GM10266 (cell line): ENCODE data around the gene SLC7A1.

Experiments used
- DNase-seq: peaks from one replicate; pipeline ENCODE4 v3.0.0; 2012; ENCODE audit errors: extremely low spot score
- TF ChIP-seq, protein P1 (sequence below): IDR thresholded peaks from 2 replicates; pipeline ENCODE4 v1.5.1; 2012; ENCODE audit warnings: mild to moderate bottlenecking, low read depth; ENCODE audit not compliant: control insufficient read depth, insufficient read depth; ENCODE audit errors: missing control alignments

SLC7A1 gene

DNA sequence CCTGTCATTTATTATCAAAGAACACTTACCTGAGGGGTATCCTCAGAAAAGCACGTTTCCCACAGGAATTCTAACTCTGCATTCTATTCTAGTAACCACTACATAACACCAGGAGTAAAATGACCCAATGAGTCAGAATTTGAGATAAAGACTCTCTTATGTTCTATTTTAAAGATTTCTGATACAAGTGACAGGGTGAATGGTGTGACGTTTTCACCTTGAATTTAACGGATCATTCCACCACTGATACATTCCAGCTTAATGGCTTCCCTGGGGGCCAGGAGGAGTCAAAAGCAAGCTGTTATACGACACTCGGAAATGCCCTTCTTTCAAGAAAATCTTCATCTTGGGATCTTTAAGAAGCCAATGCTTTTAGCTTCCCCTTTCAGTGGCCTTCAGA, 55.2 kb downstream of the SLC7A1 start:
- TF ChIP-seq, protein P1, sequence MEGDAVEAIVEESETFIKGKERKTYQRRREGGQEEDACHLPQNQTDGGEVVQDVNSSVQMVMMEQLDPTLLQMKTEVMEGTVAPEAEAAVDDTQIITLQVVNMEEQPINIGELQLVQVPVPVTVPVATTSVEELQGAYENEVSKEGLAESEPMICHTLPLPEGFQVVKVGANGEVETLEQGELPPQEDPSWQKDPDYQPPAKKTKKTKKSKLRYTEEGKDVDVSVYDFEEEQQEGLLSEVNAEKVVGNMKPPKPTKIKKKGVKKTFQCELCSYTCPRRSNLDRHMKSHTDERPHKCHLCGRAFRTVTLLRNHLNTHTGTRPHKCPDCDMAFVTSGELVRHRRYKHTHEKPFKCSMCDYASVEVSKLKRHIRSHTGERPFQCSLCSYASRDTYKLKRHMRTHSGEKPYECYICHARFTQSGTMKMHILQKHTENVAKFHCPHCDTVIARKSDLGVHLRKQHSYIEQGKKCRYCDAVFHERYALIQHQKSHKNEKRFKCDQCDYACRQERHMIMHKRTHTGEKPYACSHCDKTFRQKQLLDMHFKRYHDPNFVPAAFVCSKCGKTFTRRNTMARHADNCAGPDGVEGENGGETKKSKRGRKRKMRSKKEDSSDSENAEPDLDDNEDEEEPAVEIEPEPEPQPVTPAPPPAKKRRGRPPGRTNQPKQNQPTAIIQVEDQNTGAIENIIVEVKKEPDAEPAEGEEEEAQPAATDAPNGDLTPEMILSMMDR = no peak
- DNase-seq = no peak

DNA sequence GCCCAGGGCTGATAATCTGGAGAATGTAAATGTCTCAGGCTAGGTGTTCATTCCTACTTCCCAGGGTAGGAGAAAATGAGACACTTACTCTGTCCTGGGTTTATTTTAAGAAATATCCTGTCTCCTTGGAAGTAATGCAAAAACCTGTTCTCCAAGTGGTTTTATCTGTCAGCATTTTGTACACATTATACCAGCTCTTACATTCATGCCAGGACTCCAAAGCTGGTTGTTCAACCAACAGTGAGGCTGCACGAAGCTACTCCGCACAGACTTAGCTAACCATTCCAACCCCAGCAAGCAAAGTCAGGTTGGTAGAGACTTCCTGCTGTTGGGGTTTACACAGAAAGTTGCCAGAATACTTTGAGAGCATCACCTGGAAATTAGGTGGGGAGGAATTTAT, 55.6 kb downstream of the SLC7A1 start:
- no peak for DNase-seq
- TF ChIP-seq, protein P1 = no peak

DNA sequence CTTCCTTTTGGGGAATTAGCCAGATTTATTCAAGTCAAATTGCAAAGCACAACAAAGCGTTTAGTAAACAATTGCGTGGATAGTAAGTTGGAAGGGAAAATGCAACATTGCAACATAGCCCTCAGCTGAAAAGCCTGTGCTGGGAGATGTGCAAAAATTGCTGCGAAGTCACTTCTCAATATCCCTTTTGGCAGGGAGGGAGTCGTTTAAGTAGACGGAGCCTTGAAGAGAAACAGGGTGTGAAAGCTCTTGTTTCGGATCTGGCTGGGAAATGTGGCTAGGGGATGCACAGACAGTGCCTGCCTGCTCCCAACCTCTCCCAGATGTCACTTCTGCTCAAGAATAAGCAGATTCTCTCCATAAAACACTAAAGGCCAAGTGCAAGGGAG, 56.8 kb downstream of the SLC7A1 start:
- TF ChIP-seq, protein P1 = no peak
- DNase-seq = no peak

DNA sequence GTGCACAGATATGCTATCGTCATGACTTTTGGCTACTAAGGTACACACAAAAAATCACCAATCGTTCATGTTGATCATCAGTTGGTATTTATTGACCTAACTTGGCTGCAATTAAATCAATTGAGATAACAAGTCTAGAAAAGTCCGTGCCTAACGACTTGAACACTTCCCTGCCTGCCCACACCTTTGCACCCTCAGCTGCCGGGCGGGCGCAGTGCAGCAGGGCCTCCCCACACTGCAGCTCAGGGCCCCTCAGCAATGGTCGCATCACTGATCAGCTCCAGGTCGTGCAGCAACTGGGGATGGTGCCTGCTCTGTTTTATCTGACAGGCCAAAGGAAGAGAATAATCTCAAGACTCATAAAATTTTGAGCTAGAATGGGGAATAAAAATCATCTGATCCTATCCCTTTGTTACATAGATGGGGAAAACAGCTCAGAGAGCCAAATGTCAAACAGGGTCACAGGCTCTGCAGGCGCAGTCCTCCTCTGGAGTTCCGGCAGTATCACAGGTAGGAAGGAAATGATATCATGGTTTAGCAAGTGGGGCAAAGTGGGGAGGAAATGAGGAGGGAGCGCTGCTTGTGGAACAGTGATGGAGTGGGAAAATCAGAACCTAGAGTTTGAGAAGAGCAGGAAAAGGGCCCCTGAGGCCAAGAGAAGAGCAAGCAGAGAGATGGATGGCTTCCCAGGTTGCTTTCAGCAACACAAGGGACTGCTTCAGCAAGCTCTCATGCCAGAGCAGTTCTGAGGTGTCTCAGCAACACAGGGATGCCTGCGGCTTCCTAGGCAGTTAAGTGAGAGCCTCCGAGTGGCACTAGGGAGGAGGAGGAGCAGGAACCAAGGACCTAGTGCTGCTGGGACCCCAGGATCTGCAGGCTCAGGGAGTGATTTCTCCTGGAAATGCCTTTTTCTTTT, 57.5 kb downstream of the SLC7A1 start:
- TF ChIP-seq, protein P1 = no peak
- no peak for DNase-seq

DNA sequence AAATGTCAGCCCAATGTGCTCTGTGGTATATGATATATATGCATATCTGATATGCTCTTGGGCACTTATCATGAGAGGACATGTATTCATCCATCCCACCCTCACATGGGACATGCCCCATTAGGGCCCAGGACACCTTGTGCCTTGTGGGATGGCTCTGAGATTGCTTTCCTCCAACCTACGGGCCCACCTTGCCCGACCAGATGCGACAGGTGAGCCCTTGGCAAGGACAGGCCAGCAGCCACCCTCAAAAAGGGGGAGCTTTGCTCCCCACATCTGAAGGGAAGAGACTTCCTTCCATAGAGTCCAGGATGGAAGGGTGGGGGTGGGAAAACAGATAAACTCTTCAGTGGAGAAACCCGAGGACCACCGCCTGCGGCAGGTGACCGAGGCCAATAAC, 58.6 kb downstream of the SLC7A1 start:
- TF ChIP-seq, protein P1 = no peak
- DNase-seq = no peak

DNA sequence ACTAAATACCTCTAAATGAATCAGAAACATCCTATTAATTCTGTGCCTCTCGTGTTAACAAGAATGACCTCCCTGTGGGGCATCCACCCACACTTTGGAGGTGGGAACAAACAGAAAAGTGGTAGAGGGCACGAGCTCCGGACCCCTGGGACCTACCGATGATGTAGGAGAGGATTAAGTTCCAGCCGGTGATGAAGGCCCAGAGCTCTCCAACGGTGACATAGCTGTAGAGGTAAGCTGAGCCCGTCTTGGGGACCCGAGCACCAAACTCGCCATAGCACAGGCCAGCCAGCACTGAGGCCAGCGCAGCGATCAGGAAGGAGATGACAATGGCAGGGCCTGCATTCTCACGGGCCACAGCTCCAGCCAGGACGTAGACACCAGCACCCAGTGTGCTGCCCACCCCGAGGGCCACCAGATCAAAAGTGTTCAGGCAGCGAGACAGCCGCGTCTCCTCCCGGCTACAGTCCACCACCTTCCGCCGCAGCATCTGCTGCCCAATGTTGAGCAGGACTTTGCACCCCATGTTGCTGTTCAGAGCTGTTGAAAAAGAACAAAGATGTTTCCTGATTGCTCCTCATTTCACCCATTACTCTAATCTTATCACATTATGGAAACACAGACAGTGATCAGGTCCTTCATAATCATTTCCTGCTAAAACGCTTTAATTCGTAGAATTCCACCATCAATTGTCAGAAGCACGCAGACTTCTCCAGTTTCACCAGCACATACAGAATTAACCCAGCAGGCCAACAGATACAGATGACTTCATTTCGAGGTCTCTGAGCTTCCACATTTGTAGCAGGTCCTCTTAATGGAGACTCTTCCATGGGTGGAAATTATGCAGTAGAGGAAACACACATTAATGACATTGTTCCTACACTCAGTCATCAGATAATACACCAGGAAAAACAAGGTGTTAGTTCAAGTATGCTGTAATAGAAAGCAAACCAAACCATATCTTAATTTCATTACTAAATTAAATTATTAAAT, 59.5 kb downstream of the SLC7A1 start:
- TF ChIP-seq, protein P1 = no peak
- DNase-seq = no peak
